Measurements from ENCODE around the gene HEMGN.

Gene HEMGN

DNA sequence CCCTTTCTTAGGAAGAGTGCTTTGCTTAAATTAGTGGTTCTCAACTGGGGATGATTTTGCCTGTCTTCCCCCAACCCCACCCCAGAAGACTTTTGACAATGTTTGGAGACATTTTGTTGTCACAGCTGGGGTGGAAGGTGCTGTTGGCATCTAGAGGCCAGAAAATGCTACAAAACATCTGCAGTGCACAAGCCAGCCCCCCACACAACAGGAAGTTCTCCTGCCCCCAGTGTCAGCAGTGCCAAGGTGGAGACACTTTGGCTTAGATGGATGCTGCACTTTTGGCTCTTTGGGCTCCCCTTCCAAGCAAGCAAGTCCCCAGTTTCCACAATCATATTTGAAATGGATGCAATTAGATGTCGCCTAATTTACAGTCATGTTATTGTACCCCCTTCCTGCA lies 2.7 kb downstream of the HEMGN start:
- no peak overlapping the region for H3K9ac ChIP-seq (ENCODE audit: low read length)
- no peaks in the 10 kb centered on the region for H3K9me2 ChIP-seq (replicated peaks; ENCODE audit: insufficient read depth, low read length)
- no peak overlapping the region for H3K4me2 ChIP-seq (ENCODE audit: low read depth, low read length, poor library complexity, severe bottlenecking)
- H3K27ac ChIP-seq (ENCODE audit: low read depth, low read length), result no peak overlapping the region
- no peaks in the 10 kb centered on the region for H4K20me1 ChIP-seq (ENCODE audit: low read depth, low read length)
- peaks cover 29% of the 10 kb centered on the region for H3F3A ChIP-seq (ENCODE audit: insufficient read depth)
- no peak overlapping the region for H2AFZ ChIP-seq (ENCODE audit: low read depth, low read length, severe bottlenecking)
- H3K79me2 ChIP-seq (ENCODE audit: insufficient read depth, low read length), result no peaks in the 10 kb centered on the region
- no peak for TF ChIP-seq EZH2phosphoT487 (conservative IDR thresholded peaks at IDR 0.05; ENCODE audit: low read length)
- TF ChIP-seq, protein P1, sequence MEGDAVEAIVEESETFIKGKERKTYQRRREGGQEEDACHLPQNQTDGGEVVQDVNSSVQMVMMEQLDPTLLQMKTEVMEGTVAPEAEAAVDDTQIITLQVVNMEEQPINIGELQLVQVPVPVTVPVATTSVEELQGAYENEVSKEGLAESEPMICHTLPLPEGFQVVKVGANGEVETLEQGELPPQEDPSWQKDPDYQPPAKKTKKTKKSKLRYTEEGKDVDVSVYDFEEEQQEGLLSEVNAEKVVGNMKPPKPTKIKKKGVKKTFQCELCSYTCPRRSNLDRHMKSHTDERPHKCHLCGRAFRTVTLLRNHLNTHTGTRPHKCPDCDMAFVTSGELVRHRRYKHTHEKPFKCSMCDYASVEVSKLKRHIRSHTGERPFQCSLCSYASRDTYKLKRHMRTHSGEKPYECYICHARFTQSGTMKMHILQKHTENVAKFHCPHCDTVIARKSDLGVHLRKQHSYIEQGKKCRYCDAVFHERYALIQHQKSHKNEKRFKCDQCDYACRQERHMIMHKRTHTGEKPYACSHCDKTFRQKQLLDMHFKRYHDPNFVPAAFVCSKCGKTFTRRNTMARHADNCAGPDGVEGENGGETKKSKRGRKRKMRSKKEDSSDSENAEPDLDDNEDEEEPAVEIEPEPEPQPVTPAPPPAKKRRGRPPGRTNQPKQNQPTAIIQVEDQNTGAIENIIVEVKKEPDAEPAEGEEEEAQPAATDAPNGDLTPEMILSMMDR (IDR thresholded peaks at IDR 0.05; ENCODE audit: insufficient read depth, low read length, poor library complexity, severe bottlenecking), result no peak
- no peaks in the 10 kb centered on the region for H3K27me3 ChIP-seq (ENCODE audit: low read length)
- no peak overlapping the region for H3K4me3 ChIP-seq (ENCODE audit: insufficient read depth, low read length, poor library complexity, severe bottlenecking)
- no peaks in the 10 kb centered on the region for H3K36me3 ChIP-seq (ENCODE audit: low read length)
- no peaks in the 10 kb centered on the region for H3K9me3 ChIP-seq (ENCODE audit: insufficient read depth, low read length)

DNA sequence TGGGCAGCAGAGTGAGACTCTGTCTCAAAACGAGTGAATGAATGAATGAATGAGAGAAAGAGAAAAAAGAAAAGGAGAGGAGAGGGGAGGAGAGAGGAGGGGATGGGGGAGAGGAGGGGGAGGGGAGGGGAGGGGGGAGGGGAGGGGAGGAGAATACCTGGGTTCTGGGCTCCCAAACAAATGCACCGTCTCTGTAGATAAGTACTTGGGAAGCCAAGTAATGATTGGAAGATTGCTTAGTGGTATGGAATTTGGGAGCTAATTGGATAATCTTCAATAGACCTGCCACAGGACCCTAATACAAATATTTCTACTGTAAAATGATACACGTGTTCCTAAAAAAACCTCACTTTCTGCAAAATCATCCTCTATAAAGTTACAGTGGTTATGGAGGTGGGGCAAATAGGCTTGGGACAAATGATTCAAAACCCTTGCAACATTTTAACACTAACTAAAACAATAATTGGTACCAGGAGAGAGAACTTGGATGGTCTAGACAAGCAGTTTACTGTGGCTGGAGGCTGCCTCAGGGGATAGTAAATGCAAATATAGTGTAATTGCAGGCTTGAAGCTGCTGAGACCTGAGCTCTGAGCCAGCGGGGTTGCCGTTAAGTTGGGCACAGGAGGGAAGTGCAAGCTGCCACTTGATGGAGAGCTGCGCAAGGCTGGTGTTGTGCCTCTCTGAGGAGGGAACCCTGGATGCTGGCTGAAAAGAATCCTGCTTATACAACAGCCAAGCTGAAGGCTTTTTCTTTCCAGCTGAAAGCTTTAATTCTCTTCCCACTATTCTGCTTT lies 3.5 kb downstream of the HEMGN start:
- no peak overlapping the region for H3K27ac ChIP-seq (ENCODE audit: low read depth, low read length)
- no peaks in the 10 kb centered on the region for H3K27me3 ChIP-seq (ENCODE audit: low read length)
- no peaks in the 10 kb centered on the region for H3K9me2 ChIP-seq (replicated peaks; ENCODE audit: insufficient read depth, low read length)
- H4K20me1 ChIP-seq (ENCODE audit: low read depth, low read length), result no peaks in the 10 kb centered on the region
- H2AFZ ChIP-seq (ENCODE audit: low read depth, low read length, severe bottlenecking), result no peak overlapping the region
- H3K4me2 ChIP-seq (ENCODE audit: low read depth, low read length, poor library complexity, severe bottlenecking), result no peak overlapping the region
- H3F3A ChIP-seq (ENCODE audit: insufficient read depth), result peaks cover 29% of the 10 kb centered on the region
- H3K9me3 ChIP-seq (ENCODE audit: insufficient read depth, low read length), result no peaks in the 10 kb centered on the region
- H3K79me2 ChIP-seq (ENCODE audit: insufficient read depth, low read length), result no peaks in the 10 kb centered on the region
- no peaks in the 10 kb centered on the region for H3K36me3 ChIP-seq (ENCODE audit: low read length)
- no peak overlapping the region for H3K9ac ChIP-seq (ENCODE audit: low read length)
- TF ChIP-seq, protein P1 (IDR thresholded peaks at IDR 0.05; ENCODE audit: insufficient read depth, low read length, poor library complexity, severe bottlenecking), result no peak
- TF ChIP-seq EZH2phosphoT487 (conservative IDR thresholded peaks at IDR 0.05; ENCODE audit: low read length), result no peak
- H3K4me3 ChIP-seq (ENCODE audit: insufficient read depth, low read length, poor library complexity, severe bottlenecking), result no peak overlapping the region

DNA sequence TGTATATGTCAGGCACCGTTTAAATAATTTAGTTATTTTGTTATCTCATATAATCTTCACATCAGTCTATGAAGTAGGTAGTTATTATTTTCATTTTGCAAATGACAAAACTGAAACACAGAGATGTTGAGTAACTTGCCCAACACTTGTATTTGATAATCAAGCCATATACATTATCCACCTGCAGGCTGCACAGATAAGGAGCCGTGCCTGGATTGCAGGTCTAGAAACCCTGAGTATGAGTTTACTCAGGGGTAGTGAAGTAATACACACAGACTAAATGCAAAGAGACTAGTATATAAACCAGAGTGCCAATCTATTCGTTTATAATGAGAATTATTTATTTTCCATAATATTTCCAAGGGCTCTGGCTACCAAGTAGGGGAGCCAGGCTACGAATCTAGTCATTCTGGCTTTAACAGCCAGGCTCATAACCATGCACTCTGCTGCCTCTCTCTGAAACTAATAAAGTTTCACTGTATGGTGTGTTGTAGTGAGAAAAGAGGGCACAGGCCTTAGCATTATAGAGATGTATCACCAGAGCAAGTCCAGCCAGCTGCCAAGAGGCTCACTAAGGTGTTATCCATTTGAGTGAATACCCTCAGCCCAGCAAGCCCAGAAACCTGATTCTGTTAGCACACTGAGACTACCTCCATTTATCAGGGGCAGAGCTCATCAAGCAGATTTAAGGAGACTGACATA lies 4.5 kb downstream of the HEMGN start:
- H3K27me3 ChIP-seq (ENCODE audit: low read length), result no peaks in the 10 kb centered on the region
- no peaks in the 10 kb centered on the region for H4K20me1 ChIP-seq (ENCODE audit: low read depth, low read length)
- no peak overlapping the region for H3K4me3 ChIP-seq (ENCODE audit: insufficient read depth, low read length, poor library complexity, severe bottlenecking)
- TF ChIP-seq EZH2phosphoT487 (conservative IDR thresholded peaks at IDR 0.05; ENCODE audit: low read length), result no peak
- TF ChIP-seq, protein P1 (IDR thresholded peaks at IDR 0.05; ENCODE audit: insufficient read depth, low read length, poor library complexity, severe bottlenecking), result no peak
- H3K79me2 ChIP-seq (ENCODE audit: insufficient read depth, low read length), result no peaks in the 10 kb centered on the region
- H2AFZ ChIP-seq (ENCODE audit: low read depth, low read length, severe bottlenecking), result no peak overlapping the region
- no peaks in the 10 kb centered on the region for H3K9me3 ChIP-seq (ENCODE audit: insufficient read depth, low read length)
- H3K9me2 ChIP-seq (replicated peaks; ENCODE audit: insufficient read depth, low read length), result no peaks in the 10 kb centered on the region
- H3K36me3 ChIP-seq (ENCODE audit: low read length), result no peaks in the 10 kb centered on the region
- no peak overlapping the region for H3K27ac ChIP-seq (ENCODE audit: low read depth, low read length)
- peaks cover 21% of the 10 kb centered on the region for H3F3A ChIP-seq (ENCODE audit: insufficient read depth)
- H3K9ac ChIP-seq (ENCODE audit: low read length), result no peak overlapping the region
- H3K4me2 ChIP-seq (ENCODE audit: low read depth, low read length, poor library complexity, severe bottlenecking), result no peak overlapping the region

All from SU-DHL-6 (cell line).